ENCODE results near the gene CRIP1.

The CRIP1 gene

DNA sequence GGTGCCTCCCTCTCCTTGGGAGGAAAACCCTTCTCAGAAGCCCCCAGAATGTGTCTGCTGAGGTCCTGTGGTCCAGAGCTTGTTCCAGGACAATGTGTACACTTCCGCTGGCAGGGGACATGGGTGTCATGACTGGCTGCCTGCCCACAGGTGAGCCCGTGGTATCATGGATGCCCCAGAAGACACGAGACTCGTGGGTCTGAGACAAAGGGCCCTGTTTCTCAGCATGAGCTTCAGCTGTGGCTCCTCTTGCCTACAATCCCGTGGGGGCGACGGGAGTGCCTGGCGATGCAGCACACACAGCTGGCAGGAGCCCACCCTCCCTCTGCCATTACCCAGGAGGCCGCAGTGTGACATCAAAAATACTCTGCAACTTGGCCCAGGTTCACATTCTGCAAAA lies 46.7 kb downstream of the CRIP1 start:
- Histone ChIP-seq H3K36me3 (ENCODE audit: control insufficient read depth in 4 of 4, insufficient read depth in 4 of 4, low read length in 3 of 4) (no peaks in the 10 kb centered on the region), H3K9me3 (ENCODE audit: control extremely low read depth in 1 of 5, control insufficient read depth in 4 of 5, insufficient read depth in 2 of 5, low read depth in 1 of 5, low read length in 4 of 5) (no peaks in the 10 kb centered on the region), H3K27ac (ENCODE audit: insufficient read depth in 1 of 2, low read depth in 1 of 2, low read length in 2 of 2, poor library complexity in 1 of 2, severe bottlenecking in 2 of 2) (no peak overlapping the region), H3K4me1 (ENCODE audit: control extremely low read depth in 1 of 4, control insufficient read depth in 4 of 4, insufficient read depth in 4 of 4, low read length in 3 of 4) (peaks cover 0 to 24% (median 14%) of the 10 kb centered on the region in 4 experiments), H3K27me3 (replicated peaks in 2 of 5; ENCODE audit: control insufficient read depth in 4 of 5, insufficient read depth in 5 of 5, low read length in 4 of 5) (peaks cover 0 to 19% (median 4%) of the 10 kb centered on the region in 5 experiments), H3K4me3 (ENCODE audit: control insufficient read depth in 1 of 7, extremely low read depth in 1 of 7, insufficient read depth in 4 of 7, low read depth in 2 of 7, low read length in 6 of 7) (no peak overlapping the region)
- ChIA-PET POLR2A (no interaction called here), CTCF (interaction anchor here (0.9 to 2.1 kb wide), 5 partner anchors 15 to 163 kb away, joined by 3 to 10 read pairs (median 5); no protein-coding TSS in a partner anchor)
- WGBS (ENCODE audit: insufficient coverage): 97% methylated on average over 9 of the region's 9 CpGs
- DNase-seq: no peak

DNA sequence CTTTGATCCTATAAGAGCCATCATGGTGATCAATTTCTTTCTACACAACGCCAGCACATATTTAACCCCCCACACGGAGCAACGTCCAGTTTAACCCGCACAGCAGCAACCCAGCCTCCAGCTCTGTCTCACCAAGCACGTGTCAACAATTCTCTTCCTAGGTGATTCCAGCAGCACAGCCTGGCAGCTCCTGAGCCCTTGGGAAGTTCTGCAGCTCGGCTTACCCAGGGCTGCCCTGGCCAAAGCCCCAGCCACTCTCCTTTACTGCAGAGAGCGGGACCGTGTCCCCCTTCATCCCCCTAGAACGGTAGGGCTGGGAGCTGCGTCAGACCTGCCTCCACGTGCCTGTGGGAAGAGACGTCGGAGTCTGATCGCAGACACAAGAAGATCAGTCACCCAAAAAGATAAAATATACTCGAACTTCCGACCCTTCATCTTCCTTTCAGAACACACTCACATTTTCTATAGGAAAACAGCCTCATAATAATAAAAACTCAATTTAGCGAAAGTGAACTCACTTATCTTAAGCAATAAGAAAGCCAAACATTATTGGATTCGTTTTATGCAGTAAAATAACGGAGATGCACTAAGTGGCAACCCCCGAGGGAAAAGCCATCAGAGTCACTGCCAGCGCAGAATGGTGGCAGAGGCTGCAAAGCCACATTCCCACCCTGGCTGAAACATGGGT lies 47.3 kb downstream of the CRIP1 start:
- Histone ChIP-seq H3K9me3 (ENCODE audit: control extremely low read depth in 1 of 5, control insufficient read depth in 4 of 5, insufficient read depth in 2 of 5, low read depth in 1 of 5, low read length in 4 of 5) (no peaks in the 10 kb centered on the region), H3K36me3 (ENCODE audit: control insufficient read depth in 4 of 4, insufficient read depth in 4 of 4, low read length in 3 of 4) (no peaks in the 10 kb centered on the region), H3K27ac (ENCODE audit: insufficient read depth in 1 of 2, low read depth in 1 of 2, low read length in 2 of 2, poor library complexity in 1 of 2, severe bottlenecking in 2 of 2) (no peak overlapping the region), H3K27me3 (replicated peaks in 2 of 5; ENCODE audit: control insufficient read depth in 4 of 5, insufficient read depth in 5 of 5, low read length in 4 of 5) (peaks cover 0 to 18% (median 6%) of the 10 kb centered on the region in 5 experiments), H3K4me3 (ENCODE audit: control insufficient read depth in 1 of 7, extremely low read depth in 1 of 7, insufficient read depth in 4 of 7, low read depth in 2 of 7, low read length in 6 of 7) (no peak overlapping the region), H3K4me1 (ENCODE audit: control extremely low read depth in 1 of 4, control insufficient read depth in 4 of 4, insufficient read depth in 4 of 4, low read length in 3 of 4) (peaks cover 0 to 20% (median 10%) of the 10 kb centered on the region in 4 experiments)
- ChIA-PET POLR2A (no interaction called here), CTCF (interaction anchor here (0.9 to 2.1 kb wide), 4 partner anchors 15 to 163 kb away, joined by 3 to 10 read pairs (median 6); no protein-coding TSS in a partner anchor)
- 88% methylated on average over 16 of the region's 21 CpGs for WGBS (ENCODE audit: insufficient coverage)
- no peak for DNase-seq

- CTCF ChIA-PET: no interaction called here
- Histone ChIP-seq H3K4me1 (ENCODE audit: control extremely low read depth in 1 of 4, control insufficient read depth in 4 of 4, insufficient read depth in 4 of 4, low read length in 3 of 4) (peaks cover 0 to 13% (median 6%) of the 10 kb centered on the region in 4 experiments), H3K9me3 (ENCODE audit: control extremely low read depth in 1 of 5, control insufficient read depth in 4 of 5, insufficient read depth in 2 of 5, low read depth in 1 of 5, low read length in 4 of 5) (no peaks in the 10 kb centered on the region)
Measured at GRCh38 chr14:105534586-105534985, 47.9 kb downstream of the CRIP1 start.

GRCh38 chr14:105536051-105536450 lies 49.4 kb downstream of the CRIP1 start:
- CTCF ChIA-PET: no interaction called here
- Histone ChIP-seq H3K9me3 (ENCODE audit: control extremely low read depth in 1 of 5, control insufficient read depth in 4 of 5, insufficient read depth in 2 of 5, low read depth in 1 of 5, low read length in 4 of 5) (no peaks in the 10 kb centered on the region), H3K27ac (ENCODE audit: insufficient read depth in 1 of 2, low read depth in 1 of 2, low read length in 2 of 2, poor library complexity in 1 of 2, severe bottlenecking in 2 of 2) (no peak overlapping the region), H3K4me1 (ENCODE audit: control extremely low read depth in 1 of 4, control insufficient read depth in 4 of 4, insufficient read depth in 4 of 4, low read length in 3 of 4) (peaks cover 0 to 3% (median 0%) of the 10 kb centered on the region in 4 experiments), H3K4me3 (ENCODE audit: control insufficient read depth in 1 of 7, extremely low read depth in 1 of 7, insufficient read depth in 4 of 7, low read depth in 2 of 7, low read length in 6 of 7) (no peak overlapping the region), H3K27me3 (replicated peaks in 2 of 5; ENCODE audit: control insufficient read depth in 4 of 5, insufficient read depth in 5 of 5, low read length in 4 of 5) (peaks cover 0 to 12% (median 6%) of the 10 kb centered on the region in 5 experiments), H3K36me3 (ENCODE audit: control insufficient read depth in 4 of 4, insufficient read depth in 4 of 4, low read length in 3 of 4) (no peaks in the 10 kb centered on the region)
- POLR2A ChIA-PET: no interaction called here
- WGBS (ENCODE audit: insufficient coverage): 94% methylated on average over 7 of the region's 7 CpGs
- no peak for DNase-seq

More at GRCh38 chr14:105534586-105534985, 47.9 kb downstream of the CRIP1 start:
- DNase-seq: no peak
- H3K36me3 ChIP-seq (ENCODE audit: control insufficient read depth in 4 of 4, insufficient read depth in 4 of 4, low read length in 3 of 4): no peaks in the 10 kb centered on the region
- 86% methylated on average over 9 of the region's 13 CpGs for WGBS (ENCODE audit: insufficient coverage)
- POLR2A ChIA-PET: no interaction called here
- no peak overlapping the region for H3K27ac ChIP-seq (ENCODE audit: insufficient read depth in 1 of 2, low read depth in 1 of 2, low read length in 2 of 2, poor library complexity in 1 of 2, severe bottlenecking in 2 of 2)
- no peak overlapping the region for H3K4me3 ChIP-seq (ENCODE audit: control insufficient read depth in 1 of 7, extremely low read depth in 1 of 7, insufficient read depth in 4 of 7, low read depth in 2 of 7, low read length in 6 of 7)
- H3K27me3 ChIP-seq (replicated peaks in 2 of 5; ENCODE audit: control insufficient read depth in 4 of 5, insufficient read depth in 5 of 5, low read length in 4 of 5): peaks cover 0 to 14% (median 6%) of the 10 kb centered on the region in 5 experiments

DNA sequence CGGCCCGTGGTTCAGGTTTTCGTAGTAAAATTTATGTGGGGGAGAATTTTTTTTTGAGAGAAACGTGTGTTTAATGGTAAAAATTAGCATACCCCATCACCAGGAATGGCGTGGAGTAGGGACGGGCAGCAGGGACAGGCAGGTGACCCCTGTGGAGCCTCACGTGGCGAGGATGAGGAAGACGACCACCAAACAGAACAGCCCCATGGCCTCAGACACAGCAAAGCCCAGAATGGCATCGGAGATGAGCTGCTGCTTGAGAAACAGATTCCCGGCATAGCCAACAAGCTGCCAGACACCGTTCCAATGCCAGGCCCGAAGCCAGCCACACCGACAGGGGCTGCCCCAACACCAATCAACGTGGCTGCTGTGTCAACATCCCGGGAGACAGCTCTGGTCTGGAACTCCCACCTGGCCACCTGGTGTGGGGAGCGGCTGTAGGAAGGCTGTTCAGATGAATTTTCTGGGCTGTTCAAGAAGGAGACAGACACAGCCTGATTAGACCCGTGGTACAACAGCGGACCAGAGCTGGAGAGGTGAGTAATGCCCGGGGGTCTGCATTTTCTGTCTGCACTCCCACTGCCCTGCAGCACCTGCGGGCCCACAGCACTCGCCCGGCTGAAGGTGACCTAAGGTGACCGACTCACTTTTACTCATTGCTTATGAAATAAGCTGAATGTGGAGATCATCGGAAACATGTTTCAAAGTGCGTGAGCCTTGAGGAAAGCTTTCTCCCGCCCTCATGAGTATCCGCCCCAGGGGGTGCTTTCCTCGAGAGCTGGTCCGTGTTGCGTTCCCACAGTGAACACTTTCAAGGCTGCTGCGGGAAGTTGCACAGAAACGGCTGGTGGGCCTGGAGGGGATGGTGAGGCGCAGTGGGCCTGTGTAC lies 50.2 kb downstream of the CRIP1 start:
- POLR2A ChIA-PET: no interaction called here
- 91% methylated on average over 32 of the region's 34 CpGs for WGBS (ENCODE audit: insufficient coverage)

GRCh38 chr14:105537580-105538474 lies 51.1 kb downstream of the CRIP1 start:
- Histone ChIP-seq H3K4me3 (ENCODE audit: control insufficient read depth in 1 of 7, extremely low read depth in 1 of 7, insufficient read depth in 4 of 7, low read depth in 2 of 7, low read length in 6 of 7) (no peak overlapping the region), H3K36me3 (ENCODE audit: control insufficient read depth in 4 of 4, insufficient read depth in 4 of 4, low read length in 3 of 4) (no peaks in the 10 kb centered on the region), H3K9me3 (ENCODE audit: control extremely low read depth in 1 of 5, control insufficient read depth in 4 of 5, insufficient read depth in 2 of 5, low read depth in 1 of 5, low read length in 4 of 5) (peaks cover 0 to 2% (median 0%) of the 10 kb centered on the region in 5 experiments), H3K27me3 (replicated peaks in 2 of 5; ENCODE audit: control insufficient read depth in 4 of 5, insufficient read depth in 5 of 5, low read length in 4 of 5) (peaks cover 0 to 12% (median 6%) of the 10 kb centered on the region in 5 experiments), H3K4me1 (ENCODE audit: control extremely low read depth in 1 of 4, control insufficient read depth in 4 of 4, insufficient read depth in 4 of 4, low read length in 3 of 4) (no peaks in the 10 kb centered on the region), H3K27ac (ENCODE audit: insufficient read depth in 1 of 2, low read depth in 1 of 2, low read length in 2 of 2, poor library complexity in 1 of 2, severe bottlenecking in 2 of 2) (no peak overlapping the region)
- ChIA-PET CTCF (interaction anchor here (1.0 to 1.5 kb wide), 9 partner anchors 9 to 436 kb away, joined by 3 to 7 read pairs (median 3); no protein-coding TSS in a partner anchor), POLR2A (no interaction called here)
- 24% methylated on average over 28 of the region's 30 CpGs for WGBS (ENCODE audit: insufficient coverage)
- DNase-seq: peak in 2 of 3 donors; percentile 41 to 52

More for the DNA sequence above, 50.2 kb downstream of the CRIP1 start:
- peaks cover 0 to 1% (median 0%) of the 10 kb centered on the region in 4 experiments for H3K4me1 ChIP-seq (ENCODE audit: control extremely low read depth in 1 of 4, control insufficient read depth in 4 of 4, insufficient read depth in 4 of 4, low read length in 3 of 4)
- H3K27ac ChIP-seq (ENCODE audit: insufficient read depth in 1 of 2, low read depth in 1 of 2, low read length in 2 of 2, poor library complexity in 1 of 2, severe bottlenecking in 2 of 2): no peak overlapping the region
- no peaks in the 10 kb centered on the region for H3K9me3 ChIP-seq (ENCODE audit: control extremely low read depth in 1 of 5, control insufficient read depth in 4 of 5, insufficient read depth in 2 of 5, low read depth in 1 of 5, low read length in 4 of 5)
- H3K27me3 ChIP-seq (replicated peaks in 2 of 5; ENCODE audit: control insufficient read depth in 4 of 5, insufficient read depth in 5 of 5, low read length in 4 of 5): peaks cover 0 to 12% (median 6%) of the 10 kb centered on the region in 5 experiments
- no peak overlapping the region for H3K4me3 ChIP-seq (ENCODE audit: control insufficient read depth in 1 of 7, extremely low read depth in 1 of 7, insufficient read depth in 4 of 7, low read depth in 2 of 7, low read length in 6 of 7)
- DNase-seq: no peak
- CTCF ChIA-PET: interaction anchor here (0.6 to 1.5 kb wide), 8 partner anchors 8 to 194 kb away, joined by 3 to 4 read pairs (median 4); no protein-coding TSS in a partner anchor
- H3K36me3 ChIP-seq (ENCODE audit: control insufficient read depth in 4 of 4, insufficient read depth in 4 of 4, low read length in 3 of 4): no peaks in the 10 kb centered on the region
